HG03342 (cell line): ENCODE results near the gene NTN4.
"Not testable (repeated sequence)": the region's sequence is repeated elsewhere in the genome, so short reads cannot be mapped to it uniquely, and the experiment has no call there.

ENCODE experiments used
- ATAC-seq: cut with Tn5 transposase; IDR thresholded peaks from one replicate; pipeline ENCODE4 v1.9.1; 2021; ENCODE audit warnings: mild to moderate bottlenecking, moderate library complexity; ENCODE audit not compliant: unreplicated experiment

The NTN4 gene

DNA sequence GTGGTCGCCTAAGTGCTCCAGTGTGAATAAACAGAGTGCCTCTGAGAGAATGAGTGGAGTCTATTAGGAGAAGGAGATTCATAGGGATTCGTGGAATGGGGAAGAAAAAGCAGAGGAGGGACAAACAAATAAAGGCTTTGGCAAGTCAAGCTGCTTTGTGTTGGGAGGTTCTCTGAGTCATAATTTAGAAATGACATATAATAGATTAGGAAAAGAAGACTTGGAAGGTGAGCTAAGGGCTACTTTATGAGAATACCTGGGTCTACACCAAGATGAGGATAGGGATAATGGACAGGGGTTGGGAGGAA, 6.4 kb upstream of the NTN4 start:
- ATAC-seq: no peak

DNA sequence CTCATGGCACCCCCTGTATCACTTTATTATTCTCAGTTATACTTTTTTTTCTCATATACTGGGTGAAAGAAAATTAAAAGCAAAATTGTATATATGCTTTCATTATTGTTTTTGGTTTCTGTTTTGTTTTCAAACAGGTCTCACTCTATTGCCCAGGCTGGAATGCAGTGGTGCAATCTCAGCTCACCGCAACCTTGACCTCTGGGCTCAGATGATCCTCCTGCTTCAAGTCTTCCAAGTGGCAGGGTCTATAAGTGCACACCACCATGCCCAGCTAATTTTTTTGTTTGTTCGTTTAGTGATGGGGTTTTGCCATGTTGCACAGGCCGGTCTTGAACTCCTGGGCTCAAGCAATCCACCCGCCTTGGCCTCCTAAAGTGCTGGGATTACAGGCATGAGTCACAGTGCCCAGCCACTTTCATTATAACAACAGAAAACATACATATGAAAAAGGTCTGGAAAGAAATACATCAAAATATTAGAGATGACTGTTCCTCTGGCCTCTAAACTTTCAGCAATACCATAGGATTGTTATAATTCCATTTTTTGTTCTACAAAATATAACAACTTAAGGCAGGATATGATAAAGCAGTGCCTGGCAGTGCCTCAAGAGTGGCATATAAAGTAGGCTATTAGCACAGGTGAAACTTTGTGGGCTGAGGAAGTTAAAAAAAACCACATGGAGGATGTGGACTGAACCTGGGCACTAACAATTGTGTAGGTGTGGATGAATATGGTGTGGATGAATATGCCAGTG, 5.8 kb upstream of the NTN4 start:
- ATAC-seq: no peak

DNA sequence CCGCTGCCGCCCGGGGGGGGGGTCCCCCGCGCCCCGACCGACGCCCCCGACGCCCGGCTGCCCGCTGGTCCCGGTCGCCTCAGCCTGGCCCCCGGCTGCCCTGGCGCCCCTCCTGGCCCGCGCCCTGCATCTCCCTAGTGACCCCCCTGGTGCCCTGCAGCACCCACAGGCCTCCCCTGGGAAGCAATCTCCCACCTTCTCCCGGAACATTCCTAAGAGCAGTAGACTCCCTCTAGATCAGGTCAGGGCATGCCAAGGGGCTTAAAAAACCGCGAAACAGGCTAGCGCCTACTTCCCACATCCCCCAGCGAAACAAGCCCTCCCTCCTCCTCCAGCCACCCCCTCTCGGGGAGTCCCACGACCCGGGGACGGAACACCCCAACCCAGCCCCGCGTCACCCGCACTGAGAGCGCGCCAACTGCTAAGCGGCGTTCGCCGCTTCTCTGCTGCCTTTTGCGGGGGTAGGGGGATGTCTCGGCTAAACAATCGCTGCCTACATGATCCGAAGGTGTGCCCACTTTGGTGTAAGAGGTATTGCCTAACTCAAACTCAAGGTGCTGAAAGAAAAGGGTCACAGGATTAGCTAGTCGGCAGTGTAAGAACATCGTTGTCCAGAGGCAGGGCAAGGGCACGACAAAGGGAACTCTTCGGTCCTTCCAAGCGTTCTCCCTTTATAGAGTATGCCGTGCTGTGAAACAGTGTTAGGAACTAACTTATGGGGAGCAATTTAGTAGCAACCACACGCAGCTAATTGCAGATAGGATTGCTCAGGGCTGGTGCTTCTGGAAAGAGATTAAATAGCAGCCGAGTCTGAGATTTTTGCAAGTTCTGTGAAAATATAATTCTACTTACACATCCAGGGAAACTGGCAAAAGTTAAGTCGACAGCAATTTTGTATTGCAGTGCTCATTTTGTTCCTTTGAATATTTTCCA, 619 bp upstream of the NTN4 start:
- ATAC-seq: no peak

DNA sequence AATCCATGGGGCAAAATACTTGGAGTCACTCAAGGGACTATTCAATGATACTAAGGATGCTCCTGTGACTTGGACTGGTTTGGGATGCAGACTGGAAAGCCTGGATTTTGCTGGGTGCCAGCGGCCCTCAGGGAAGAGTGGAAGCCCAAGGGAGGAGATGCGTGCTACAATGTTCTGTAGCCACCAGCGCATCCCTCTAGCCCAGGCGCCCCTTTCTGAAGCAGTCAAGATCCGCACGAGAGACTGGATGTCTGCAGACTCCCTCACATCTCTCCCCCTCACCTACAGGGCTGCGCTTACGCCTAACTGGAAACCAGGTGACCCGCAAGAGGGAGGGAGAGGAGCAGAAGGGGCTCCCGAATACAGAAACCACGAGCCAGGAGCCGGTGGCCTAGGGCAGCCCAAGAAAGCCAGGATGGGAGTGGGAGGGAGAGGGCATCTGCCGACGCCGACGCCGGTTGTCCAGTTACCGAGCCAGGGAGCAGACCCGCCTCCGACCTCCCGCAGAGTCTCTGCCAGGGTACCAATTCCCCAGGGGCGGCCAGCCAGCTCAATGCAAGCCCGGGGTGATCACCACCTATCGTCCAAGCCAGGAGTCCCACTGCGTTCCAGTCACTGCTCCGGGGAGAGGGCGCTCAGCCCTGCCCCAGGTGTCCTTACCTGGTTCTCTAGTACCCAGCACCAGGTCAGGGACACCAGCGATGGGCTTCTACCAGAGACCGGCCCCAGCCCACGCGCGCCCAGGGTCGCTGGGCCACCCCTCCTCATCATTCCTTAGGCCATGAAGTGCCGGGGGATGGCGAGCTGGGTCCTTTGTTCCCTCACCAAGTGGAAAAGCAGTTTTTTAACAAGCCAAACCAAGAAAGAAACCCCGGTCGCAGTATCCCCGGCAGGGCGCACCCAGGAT, 1.2 kb downstream of the NTN4 start:
- no peak for ATAC-seq

DNA sequence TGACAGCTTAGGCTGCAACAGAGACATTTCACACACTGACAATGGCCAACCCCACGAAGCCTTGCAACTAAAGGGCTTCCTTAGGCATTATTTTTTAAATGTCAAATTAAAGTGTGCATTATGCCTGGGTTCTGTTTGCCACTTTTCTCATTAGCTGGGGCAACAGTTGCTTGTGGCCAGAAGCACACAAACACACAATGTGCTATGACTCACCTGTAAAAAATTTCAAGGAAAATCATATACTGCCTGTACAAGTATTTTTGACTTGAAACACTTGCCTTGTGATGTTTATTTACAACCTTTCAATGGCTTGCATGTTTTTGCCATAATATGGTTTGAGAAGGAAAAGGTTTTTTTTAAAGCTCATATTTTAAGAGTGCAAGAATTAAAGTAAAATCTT, 1.9 kb downstream of the NTN4 start:
- no peak for ATAC-seq

DNA sequence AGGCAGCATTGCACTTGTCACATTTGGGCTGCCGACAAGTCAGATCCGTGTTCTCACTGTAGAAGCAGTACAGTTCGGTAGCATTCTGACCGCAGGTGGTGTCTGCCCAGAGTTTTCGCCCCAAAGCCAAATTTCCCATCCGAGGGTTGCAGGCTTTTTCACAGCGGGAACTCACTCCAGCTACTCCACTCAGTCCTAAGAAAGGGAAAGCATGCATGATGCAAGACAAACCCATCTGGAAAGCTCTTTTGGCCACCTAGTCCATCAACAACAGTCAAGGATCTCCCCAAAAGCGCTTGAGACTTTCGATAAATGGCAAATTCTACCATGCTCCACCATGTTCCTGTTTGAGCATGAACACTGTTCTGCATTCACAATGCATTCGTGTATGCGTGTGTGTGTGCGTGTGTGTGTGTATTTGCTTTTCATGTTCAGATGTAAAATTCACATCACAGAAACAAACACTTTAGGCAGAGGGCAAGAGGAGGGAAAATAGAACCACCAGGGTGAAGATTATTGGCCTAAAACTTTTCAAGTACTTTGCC, 3.2 kb downstream of the NTN4 start:
- ATAC-seq: no peak

DNA sequence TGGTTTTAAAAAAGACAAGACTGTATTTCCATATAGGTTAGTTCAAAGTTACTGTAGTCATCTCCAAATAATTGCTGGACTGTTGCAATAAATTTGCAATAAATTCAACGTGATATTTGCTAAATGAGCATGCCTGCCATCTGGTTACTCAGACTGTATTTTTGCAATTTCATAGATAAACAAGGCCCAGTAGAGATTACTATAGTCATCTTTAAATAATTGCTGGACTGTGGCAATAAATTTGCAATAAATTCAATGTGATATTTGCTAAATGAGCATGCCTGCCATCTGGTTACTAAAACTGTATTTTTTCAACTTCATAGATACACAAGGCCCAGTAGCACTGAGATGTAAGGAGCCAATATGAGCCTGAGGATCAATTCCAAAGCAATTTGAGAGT, 5.6 kb downstream of the NTN4 start:
- no peak for ATAC-seq

DNA sequence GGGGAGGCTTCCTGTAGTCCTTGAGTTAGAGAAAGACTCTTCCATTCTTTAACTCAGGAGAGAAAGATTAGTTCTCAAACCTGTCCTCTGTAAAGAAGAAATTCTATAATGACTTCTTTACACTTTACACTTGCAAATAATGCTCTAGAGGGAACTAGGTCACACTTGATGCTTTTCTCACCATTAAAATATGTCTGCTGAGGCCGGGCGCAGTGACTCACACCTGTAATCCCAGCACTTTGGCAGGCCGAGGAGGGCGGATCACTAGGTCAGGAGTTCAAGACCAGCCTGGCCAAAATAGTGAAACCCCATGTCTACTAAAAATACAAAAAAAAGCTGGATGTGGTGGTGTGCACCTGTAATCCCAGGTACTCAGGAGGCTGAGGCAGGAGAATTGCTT, 6.3 kb downstream of the NTN4 start:
- ATAC-seq: no peak

DNA sequence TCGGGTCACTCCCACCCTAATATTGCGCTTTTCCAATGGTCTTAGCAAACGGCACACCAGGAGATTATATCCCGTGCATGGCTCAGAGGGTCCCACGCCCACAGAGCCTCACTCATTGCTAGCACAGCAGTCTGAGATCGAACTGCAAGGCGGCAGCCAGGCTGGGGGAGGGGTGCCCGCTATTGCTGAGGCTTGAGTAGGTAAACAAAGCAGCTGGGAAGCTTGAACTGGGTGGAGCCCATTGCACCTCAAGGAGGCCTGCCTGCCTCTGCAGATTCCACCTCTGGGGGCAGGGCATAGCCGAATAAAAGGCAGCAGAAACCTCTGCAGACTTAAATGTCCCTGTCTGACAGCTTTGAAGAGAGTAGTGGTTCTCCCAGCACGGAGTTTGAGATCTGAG, 15.1 kb downstream of the NTN4 start:
- not testable (repeated sequence) for ATAC-seq

DNA sequence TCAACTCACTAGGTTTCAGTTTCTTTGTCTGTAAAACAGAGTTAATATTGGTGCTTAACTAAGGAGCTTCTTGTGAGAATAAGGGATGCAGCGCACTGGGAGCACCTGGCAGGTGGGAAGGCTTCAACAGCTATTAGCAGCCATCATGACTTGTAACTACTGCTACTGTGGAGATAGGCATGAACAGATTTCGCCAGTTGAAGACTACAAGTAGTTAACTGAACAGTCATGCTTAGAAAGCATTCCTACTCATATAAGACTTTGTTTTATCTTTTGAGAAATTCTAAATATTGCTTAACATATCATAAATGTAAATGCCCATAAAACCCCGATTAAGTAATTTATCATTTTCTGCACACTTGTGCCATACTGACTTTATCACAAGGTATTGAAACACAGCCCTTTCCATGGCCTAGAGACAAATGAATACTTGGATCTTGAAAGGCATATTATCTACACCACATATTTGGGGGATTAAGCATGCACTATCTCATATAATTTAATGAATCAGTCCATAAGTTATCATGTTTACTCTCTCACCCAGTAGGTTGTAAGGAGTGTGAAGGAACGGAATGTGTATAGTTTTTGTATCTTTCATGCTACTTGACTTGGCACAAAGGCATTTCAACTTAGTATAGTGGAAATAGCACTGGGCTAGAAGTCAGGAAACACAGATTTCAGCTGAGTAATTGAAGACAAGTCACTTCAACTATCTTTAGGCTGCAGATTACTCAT, 16.1 kb downstream of the NTN4 start:
- ATAC-seq: no peak

DNA sequence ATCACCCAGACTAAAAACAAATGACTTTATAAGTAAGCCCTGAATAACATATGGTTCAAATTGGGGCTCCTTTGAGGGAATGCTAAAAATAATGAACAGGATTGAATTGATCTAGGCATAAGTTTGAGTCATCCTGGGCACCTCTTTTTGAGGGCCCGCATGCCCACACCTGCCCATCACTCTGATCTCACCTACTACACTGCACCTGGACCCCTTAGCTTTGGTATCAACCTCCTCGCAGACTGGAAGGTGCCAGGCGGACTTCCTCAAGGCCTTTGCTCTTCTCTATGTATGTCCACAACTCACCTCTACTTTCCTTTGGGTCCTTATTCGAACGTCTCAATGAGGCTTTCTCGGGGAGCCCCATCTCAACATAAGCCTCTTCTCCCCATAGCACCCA, 17.2 kb downstream of the NTN4 start:
- ATAC-seq: no peak

DNA sequence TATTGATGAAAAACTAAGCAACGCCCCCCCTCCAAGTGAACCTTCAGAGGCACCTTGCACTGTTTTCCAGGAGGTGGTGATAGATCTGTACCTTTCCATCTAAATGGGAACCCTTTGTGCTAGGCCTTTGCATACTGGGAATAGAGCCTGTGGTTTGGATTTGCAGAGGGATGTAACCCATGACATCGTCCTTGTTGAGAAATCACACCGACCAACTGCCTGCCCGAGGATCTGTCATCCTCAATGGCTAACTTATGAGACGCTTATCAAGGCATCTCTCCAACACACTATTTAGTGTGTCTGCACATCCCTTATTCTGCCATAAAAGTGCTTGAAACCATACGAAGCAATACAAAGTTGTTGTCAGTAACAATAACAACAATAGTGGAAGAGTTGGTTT, 22.9 kb downstream of the NTN4 start:
- no peak for ATAC-seq

DNA sequence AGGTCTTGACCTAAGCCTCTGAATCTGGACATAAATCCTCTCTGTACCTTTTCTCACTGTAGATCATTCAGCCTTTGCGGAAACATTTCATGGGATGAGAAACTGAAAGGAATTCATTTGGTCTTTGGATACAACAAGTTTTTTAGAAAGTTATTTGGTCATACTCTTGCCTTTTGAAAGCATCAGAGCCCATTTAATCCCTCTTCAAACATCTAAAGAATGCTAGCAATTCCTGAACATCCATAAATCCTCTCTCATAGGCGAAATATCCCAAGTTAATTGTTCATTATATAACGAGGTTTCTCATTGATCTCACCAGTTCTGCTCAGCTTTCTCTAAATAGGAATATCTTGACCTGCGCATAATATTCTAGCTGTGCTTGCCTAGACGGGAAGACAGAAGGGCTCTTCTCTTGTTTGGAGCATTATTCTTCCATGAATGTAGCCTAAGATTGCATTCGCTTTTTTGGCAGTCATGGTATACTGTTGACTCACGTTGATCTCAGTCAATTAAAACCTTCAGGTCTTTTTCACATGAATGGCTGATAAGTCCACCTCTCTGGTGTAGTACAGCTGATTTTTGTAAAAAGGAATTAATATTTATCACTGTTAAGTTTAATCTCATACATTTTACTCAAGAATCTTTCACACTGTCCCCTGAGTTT, 24.1 kb downstream of the NTN4 start:
- no peak for ATAC-seq

DNA sequence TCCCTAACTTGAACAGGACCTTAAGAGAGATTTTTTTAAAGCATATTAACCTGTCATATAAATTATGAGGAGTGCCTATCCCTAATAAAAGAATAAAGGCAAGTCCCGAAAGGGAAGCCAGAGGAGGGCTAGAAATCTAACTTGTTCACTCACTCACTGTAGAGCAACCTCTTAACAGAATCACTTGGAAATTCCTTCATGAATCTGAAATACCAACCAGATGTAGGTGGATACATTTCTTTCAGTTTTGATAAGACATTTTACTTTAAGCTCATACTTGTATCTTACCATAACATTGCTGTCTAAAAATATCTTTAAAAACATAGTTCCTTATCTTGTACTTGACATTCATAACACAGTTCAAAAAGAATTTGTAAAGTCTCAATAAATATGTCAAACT, 25.7 kb downstream of the NTN4 start:
- ATAC-seq: no peak

DNA sequence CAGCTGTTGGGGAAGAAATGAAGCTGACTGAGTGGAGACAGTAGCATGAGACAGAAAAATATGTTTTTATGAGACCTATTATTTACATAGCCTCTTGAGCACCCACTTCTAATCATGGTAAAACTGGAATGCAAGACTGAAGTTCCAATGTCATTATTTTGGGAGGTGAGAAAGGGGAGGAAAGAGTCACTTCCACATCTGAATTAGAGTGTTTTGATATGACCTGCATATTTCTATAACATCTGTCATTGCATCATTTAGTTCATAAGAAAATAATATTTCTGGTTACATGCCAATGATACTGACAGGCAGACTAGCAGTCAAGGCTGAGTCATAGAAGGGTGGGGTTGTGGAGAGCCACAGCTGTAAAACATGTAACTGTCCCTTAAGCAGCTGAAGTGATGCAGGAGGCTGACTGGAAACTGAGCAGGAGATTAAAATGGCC, 26.7 kb downstream of the NTN4 start:
- ATAC-seq: no peak

DNA sequence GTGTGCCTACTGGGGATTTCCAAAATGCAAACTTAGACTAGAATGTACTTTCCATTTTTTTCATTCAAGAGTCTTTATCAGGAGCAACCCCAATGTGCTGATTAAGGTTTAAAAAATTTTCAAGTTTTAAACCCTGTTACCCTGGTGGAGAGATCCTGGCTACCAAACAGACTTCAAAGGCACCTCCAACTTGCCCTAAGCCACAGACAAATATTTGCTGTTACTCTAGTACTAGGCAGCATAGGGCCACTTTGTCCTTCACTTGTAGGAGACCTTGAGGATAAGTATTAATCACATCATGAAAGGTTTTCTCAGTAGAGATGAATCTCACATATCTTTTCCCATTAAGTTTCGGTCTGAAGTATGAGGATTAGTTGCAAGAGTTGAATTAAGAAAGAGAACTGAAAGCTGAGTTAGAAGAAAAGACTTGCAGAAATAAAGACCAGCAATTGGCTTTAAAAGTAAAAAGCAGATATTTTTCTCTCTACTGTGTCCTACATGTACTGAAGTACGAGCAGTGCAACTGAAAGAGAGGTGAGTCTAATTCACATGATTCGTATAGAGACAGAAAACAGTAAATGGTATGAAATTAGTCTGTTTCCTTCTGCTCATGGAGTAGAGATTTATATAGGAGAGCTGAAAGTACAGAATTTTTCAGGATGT, 28.3 kb downstream of the NTN4 start:
- no peak for ATAC-seq

DNA sequence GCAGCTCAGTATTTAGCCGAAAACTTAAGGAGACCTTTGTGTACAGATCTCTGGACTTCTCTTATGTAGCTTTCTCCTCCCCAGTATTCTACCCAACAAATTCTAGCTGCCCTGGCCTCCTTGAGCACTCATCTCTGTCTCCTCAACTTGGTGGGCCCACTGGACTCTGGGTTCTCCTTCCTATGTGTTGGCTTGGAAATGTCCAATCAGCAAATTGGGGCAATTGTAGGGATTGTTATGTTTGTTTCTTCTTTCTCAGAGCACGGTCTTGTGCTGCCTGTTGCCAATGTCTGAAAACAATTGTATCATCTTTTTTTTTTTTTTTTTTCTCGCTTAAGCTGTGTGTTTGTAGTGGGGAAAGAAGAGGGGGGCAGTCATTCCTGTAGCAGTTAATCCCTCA, 30.2 kb downstream of the NTN4 start:
- ATAC-seq: no peak

DNA sequence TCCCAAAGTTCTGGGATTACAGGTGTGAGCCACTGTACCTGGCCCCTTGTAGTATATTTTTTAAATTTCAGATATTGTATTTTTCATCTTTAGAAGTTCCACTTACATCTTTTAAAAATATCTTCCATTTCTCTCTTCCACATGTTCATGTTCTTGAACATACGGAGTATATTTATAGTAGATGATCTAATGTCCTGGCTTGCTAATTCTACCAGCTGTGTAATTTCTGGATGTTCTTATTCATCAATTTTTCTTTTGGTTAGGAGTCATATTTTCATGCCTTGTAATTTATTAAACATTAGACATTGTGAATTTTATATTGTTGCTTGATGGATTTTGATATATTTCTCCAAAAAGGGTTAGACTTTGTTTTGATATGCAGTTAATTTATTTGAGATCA, 30.8 kb downstream of the NTN4 start:
- ATAC-seq: no peak

DNA sequence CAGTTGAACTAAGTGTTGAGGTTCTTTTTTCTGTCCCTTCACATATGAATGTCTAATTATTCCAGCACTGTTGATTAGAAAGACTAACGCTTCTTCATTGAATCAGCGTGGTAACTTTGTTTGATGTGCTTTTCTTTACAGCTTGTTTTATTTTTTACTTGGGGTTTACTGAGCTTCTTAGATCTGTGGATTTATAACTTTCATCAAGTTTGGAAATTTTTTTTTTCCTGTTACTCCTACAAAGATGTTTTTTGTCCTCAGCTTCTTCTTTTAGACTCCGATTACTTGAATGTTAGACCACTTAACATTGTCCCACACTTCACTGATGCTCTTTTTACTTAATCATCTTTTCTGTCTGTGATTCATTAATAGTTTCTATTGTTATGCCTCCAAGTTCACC, 31.5 kb downstream of the NTN4 start:
- ATAC-seq: no peak
